ENCODE data around the gene PRADC1.

DNA sequence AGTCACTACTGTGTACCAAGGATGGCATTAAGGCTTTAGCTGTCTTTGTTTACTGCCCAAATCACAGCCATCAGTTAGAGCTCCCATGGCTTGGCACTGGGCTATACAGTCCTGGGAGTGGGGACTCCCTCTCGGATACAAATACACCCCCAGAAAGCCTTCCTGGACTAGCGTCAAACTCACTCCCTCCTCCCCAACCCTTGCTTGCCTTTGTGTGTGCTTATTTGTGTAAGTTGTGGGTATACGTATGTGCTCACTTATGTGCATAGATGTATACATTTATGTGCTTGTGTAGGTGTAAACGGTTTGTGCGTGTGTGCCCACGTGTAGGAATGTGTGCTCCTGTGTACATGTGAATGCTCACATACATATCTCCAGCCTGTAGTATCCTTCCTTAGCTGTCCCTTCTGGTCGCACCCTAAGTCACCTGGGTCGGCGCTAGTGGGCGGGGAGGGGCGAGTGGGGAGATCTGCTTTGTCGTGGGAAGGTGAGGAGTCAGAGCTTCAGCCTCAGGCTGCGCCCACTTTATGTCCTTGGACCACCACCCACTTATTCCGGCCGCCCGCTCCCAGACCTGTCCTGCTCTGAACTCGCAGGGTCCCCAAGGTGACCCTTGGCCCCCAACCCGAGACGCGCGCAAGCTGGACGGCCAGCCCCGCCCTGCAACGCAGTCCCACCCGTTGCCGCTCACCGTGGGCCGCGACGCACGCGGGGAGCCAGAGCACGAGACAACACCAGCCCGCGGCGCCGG, 461 bp downstream of the PRADC1 start:
- TF ChIP-seq, protein P1, sequence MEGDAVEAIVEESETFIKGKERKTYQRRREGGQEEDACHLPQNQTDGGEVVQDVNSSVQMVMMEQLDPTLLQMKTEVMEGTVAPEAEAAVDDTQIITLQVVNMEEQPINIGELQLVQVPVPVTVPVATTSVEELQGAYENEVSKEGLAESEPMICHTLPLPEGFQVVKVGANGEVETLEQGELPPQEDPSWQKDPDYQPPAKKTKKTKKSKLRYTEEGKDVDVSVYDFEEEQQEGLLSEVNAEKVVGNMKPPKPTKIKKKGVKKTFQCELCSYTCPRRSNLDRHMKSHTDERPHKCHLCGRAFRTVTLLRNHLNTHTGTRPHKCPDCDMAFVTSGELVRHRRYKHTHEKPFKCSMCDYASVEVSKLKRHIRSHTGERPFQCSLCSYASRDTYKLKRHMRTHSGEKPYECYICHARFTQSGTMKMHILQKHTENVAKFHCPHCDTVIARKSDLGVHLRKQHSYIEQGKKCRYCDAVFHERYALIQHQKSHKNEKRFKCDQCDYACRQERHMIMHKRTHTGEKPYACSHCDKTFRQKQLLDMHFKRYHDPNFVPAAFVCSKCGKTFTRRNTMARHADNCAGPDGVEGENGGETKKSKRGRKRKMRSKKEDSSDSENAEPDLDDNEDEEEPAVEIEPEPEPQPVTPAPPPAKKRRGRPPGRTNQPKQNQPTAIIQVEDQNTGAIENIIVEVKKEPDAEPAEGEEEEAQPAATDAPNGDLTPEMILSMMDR (IDR thresholded peaks at IDR 0.05) = no peak
- TF ChIP-seq EZH2 (IDR thresholded peaks at IDR 0.05; ENCODE audit: borderline replicate concordance, insufficient read depth, low read depth, low read length, poor library complexity, severe bottlenecking) = no peak

Data from B cell (primary cell).